Vagina (tissue), 2 donors: ENCODE measurements around the gene PIEZO1.

Experiments
- CTCF ChIP-seq, 3 experiments: fragments of 450-650 bp in 2 of 3; fragments of 200-600 bp in 1 of 3; sonication (generic) in 1 of 3; IDR thresholded peaks; one replicate each; pipeline ENCODE4 v1.5.1; 2017 to 2019; ENCODE audit warnings: antibody characterized with exemption in 3 of 3, mild to moderate bottlenecking in 2 of 3, moderate library complexity in 2 of 3
- POLR2A ChIP-seq, 2 donors: fragments of 450-650 bp; IDR thresholded peaks; one replicate each; pipeline ENCODE4 v1.6.1; 2017; ENCODE audit warnings: antibody characterized with exemption in 2 of 2, mild to moderate bottlenecking in 2 of 2, moderate library complexity in 2 of 2
- POLR2AphosphoS5 ChIP-seq, 2 donors: sonication (generic); formaldehyde crosslinking; IDR thresholded peaks; one replicate each; pipeline ENCODE4 v1.9.0; 2017; ENCODE audit warnings: antibody characterized with exemption in 2 of 2, mild to moderate bottlenecking in 2 of 2, low read depth in 1 of 2; ENCODE audit not compliant: insufficient read depth in 1 of 2

- TF ChIP-seq CTCF (IDR thresholded peaks at IDR 0.05) (no peak), POLR2AphosphoS5 (IDR thresholded peaks at IDR 0.05; ENCODE audit: insufficient read depth in 1 of 2, low read depth in 1 of 2) (no peak), POLR2A (IDR thresholded peaks at IDR 0.05) (no peak)
Observed at GRCh38 chr16:88697116-88697830, 87.7 kb downstream of the PIEZO1 start.
